ENCODE data around the gene MARK2.

MARK2 gene

GRCh38 chr11:63911876-63912275, 73.0 kb downstream of the MARK2 start:
- no peak for DNase-seq

- DNase-seq, result no peak
Measured at GRCh38 chr11:63912678-63913077, 73.8 kb downstream of the MARK2 start.

- DNase-seq, result no peak
Measured at GRCh38 chr11:63913866-63914830, 75.2 kb downstream of the MARK2 start.

GRCh38 chr11:63914896-63915691, 76.2 kb downstream of the MARK2 start:
- DNase-seq, result no peak

GRCh38 chr11:63915961-63916836, 77.3 kb downstream of the MARK2 start:
- DNase-seq, result peak; percentile 54

GRCh38 chr11:63916837-63917691, 78.2 kb downstream of the MARK2 start, which contains the start of gene RCOR2:
Gene RCOR2, minus strand, starts transcription at chr11:63917164. Its CDS starts 708 bp downstream, at chr11:63916456.
- DNase-seq, result peak; percentile 96

GRCh38 chr11:63917692-63918506, 79.0 kb downstream of the MARK2 start:
- peak; percentile 89 for DNase-seq

GRCh38 chr11:63918507-63919191, 79.7 kb downstream of the MARK2 start:
- no peak for DNase-seq

- DNase-seq, result peak; percentile 35
Measured at GRCh38 chr11:63919267-63920125, 80.6 kb downstream of the MARK2 start.

- DNase-seq, result no peak
Measured at GRCh38 chr11:63920126-63920938, 81.4 kb downstream of the MARK2 start.

- DNase-seq, result no peak
Measured at GRCh38 chr11:63920939-63921417, 82.1 kb downstream of the MARK2 start.

GRCh38 chr11:63922673-63923192, 83.8 kb downstream of the MARK2 start:
- no peak for DNase-seq

- DNase-seq, result no peak
Measured at GRCh38 chr11:63923319-63923718, 84.4 kb downstream of the MARK2 start.

- no peak for DNase-seq
Measured at GRCh38 chr11:63929616-63930015, 90.7 kb downstream of the MARK2 start.

- DNase-seq, result no peak
Measured at GRCh38 chr11:63931045-63931444, 92.1 kb downstream of the MARK2 start.

GRCh38 chr11:63931876-63932275, 93.0 kb downstream of the MARK2 start:
- no peak for DNase-seq

GRCh38 chr11:63933459-63933858, 94.5 kb downstream of the MARK2 start:
- DNase-seq, result no peak

All from RPMI8226 (cell line).